H1 (cell line): ENCODE data around the gene XPO1. TPM values are rescaled to one million over a fixed set of nuclear protein-coding genes. Genes with fewer than 3 reads are reported as not detected.

ENCODE experiments used
- CTCF ChIA-PET: fragments of 300-600 bp; sonication (Branson Sonifier 250); formaldehyde crosslinking; loops from one replicate; lab custom pipeline; 2021; ENCODE audit not compliant: partially characterized antibody; lab: Charles Lee
- POLR2A ChIA-PET: fragments of 300-600 bp; sonication (Branson Sonifier 250); formaldehyde crosslinking; loops from one replicate; lab custom pipeline; 2021; ENCODE audit warnings: inconsistent platforms; ENCODE audit not compliant: partially characterized antibody; lab: Charles Lee
- DNase-seq, 2 experiments: peaks; one replicate each; pipeline versions ENCODE4 v3.0.0 to v3.0.0-alpha.2; 2010 to 2022; ENCODE audit warnings: low spot score in 2 of 2, low read depth in 1 of 2, mixed read lengths in 1 of 2
- FAIRE-seq: peaks from 2 replicates; lab custom pipeline; 2011; peaks lifted over from hg19 to GRCh38; lab: Jason Lieb, UNC
- H2AFZ ChIP-seq: 2 replicates; pipeline ENCODE4 v1.8.1; 2012; ENCODE audit warnings: low read length, inconsistent platforms
- H2AK5ac ChIP-seq: 2 replicates; pipeline ENCODE4 v1.6.1; 2013; ENCODE audit warnings: low read depth, low read length
- H2BK120ac ChIP-seq: replicated peaks from 2 replicates; pipeline ENCODE3; 2013; ENCODE audit warnings: low read depth, low read length, inconsistent platforms
- H2BK12ac ChIP-seq: 2 replicates; pipeline ENCODE4 v1.6.1; 2013; ENCODE audit warnings: low read depth, low read length
- H2BK15ac ChIP-seq: 2 replicates; pipeline ENCODE4 v1.6.1; 2013; ENCODE audit warnings: low read length
- H2BK20ac ChIP-seq: 2 replicates; pipeline ENCODE4 v1.6.1; 2013; ENCODE audit warnings: low read length
- H2BK5ac ChIP-seq: 2 replicates; pipeline ENCODE4 v1.6.1; 2013; ENCODE audit warnings: low read depth, low read length
- H3K14ac ChIP-seq: 2 replicates; pipeline ENCODE4 v1.6.1; 2013; ENCODE audit warnings: inconsistent platforms; ENCODE audit not compliant: insufficient read length
- H3K18ac ChIP-seq: 2 replicates; pipeline ENCODE4 v1.6.1; 2013; ENCODE audit warnings: low read length; ENCODE audit errors: extremely low read depth
- H3K23ac ChIP-seq: 2 replicates; pipeline ENCODE4 v1.6.1; 2013; ENCODE audit warnings: inconsistent platforms; ENCODE audit not compliant: insufficient read length
- H3K23me2 ChIP-seq: 2 replicates; pipeline ENCODE4 v1.6.1; 2013; ENCODE audit warnings: low read depth, low read length
- H3K27ac ChIP-seq: 2 replicates; pipeline ENCODE4 v1.6.1; 2011; ENCODE audit warnings: low read depth, low read length, inconsistent platforms
- H3K27me3 ChIP-seq, 4 experiments: replicated peaks in 1 of 4; 1 replicate in 1 of 4; 2 replicates in 3 of 4; pipeline versions ENCODE4 v1.6.1 to v1.8.1; 2011 to 2013; ENCODE audit warnings: low read length in 3 of 4, mild to moderate bottlenecking in 3 of 4, inconsistent platforms in 2 of 4, mixed read lengths in 2 of 4, moderate library complexity in 1 of 4; ENCODE audit not compliant: control insufficient read depth in 3 of 4, insufficient read depth in 3 of 4; ENCODE audit errors: extremely low read depth in 1 of 4
- H3K36me3 ChIP-seq, 4 experiments: 2 replicates each; pipeline versions ENCODE4 v1.6.1 to v1.8.1; 2011 to 2013; ENCODE audit warnings: mild to moderate bottlenecking in 4 of 4, low read length in 3 of 4, moderate library complexity in 2 of 4, control low read depth in 1 of 4, inconsistent platforms in 1 of 4; ENCODE audit not compliant: insufficient read depth in 4 of 4, control insufficient read depth in 2 of 4
- H3K4ac ChIP-seq: replicated peaks from 2 replicates; pipeline ENCODE3; 2013; ENCODE audit warnings: low read length, low read depth, mixed read lengths, inconsistent platforms; ENCODE audit not compliant: insufficient read length
- H3K4me1 ChIP-seq, 4 experiments: replicated peaks in 1 of 4; 1 replicate in 1 of 4; 2 replicates in 3 of 4; pipeline versions ENCODE4 v1.6.1 to v1.8.1; 2011 to 2013; ENCODE audit warnings: low read length in 3 of 4, inconsistent platforms in 2 of 4, mixed read lengths in 1 of 4; ENCODE audit not compliant: insufficient read depth in 4 of 4, control insufficient read depth in 3 of 4
- H3K4me2 ChIP-seq, 2 experiments: 2 replicates each; pipeline versions ENCODE4 v1.6.1 to v1.8.1; 2011 to 2013; ENCODE audit warnings: low read depth in 2 of 2, low read length in 2 of 2, control low read depth in 1 of 2, inconsistent platforms in 1 of 2, mild to moderate bottlenecking in 1 of 2; ENCODE audit not compliant: insufficient read depth in 1 of 2
- H3K4me3 ChIP-seq, 4 experiments: fragments of 200-600, 300-600 bp in 1 of 4; sonication (generic), shearing (Covaris generic), sonication (Bioruptor Twin) in 1 of 4; 2 replicates each; pipeline versions ENCODE4 v1.5.1 to v1.8.1; 2011 to 2016; ENCODE audit warnings: low read length in 4 of 4, low read depth in 3 of 4, control low read depth in 2 of 4, inconsistent platforms in 2 of 4, mild to moderate bottlenecking in 2 of 4, mixed read lengths in 1 of 4, moderate library complexity in 1 of 4; ENCODE audit not compliant: insufficient read depth in 2 of 4; ENCODE audit errors: extremely low read depth in 1 of 4
- H3K56ac ChIP-seq: replicated peaks from 2 replicates; pipeline ENCODE3; 2013; ENCODE audit warnings: low read depth, mild to moderate bottlenecking, mixed read lengths, low read length, inconsistent platforms; ENCODE audit not compliant: insufficient read length
- H3K79me1 ChIP-seq: 2 replicates; pipeline ENCODE4 v1.6.1; 2013; ENCODE audit warnings: low read depth, low read length, control low read depth
- H3K79me2 ChIP-seq, 2 experiments: 2 replicates each; pipeline versions ENCODE4 v1.6.1 to v1.8.1; 2012 to 2013; ENCODE audit warnings: low read length in 2 of 2, mild to moderate bottlenecking in 2 of 2, inconsistent platforms in 1 of 2; ENCODE audit not compliant: insufficient read depth in 2 of 2, control insufficient read depth in 1 of 2
- H3K9ac ChIP-seq, 4 experiments: replicated peaks in 1 of 4; 1 replicate in 1 of 4; 2 replicates in 3 of 4; pipeline versions ENCODE4 v1.6.1 to v1.8.1; 2011 to 2013; ENCODE audit warnings: low read depth in 3 of 4, low read length in 3 of 4, control low read depth in 2 of 4, mild to moderate bottlenecking in 2 of 4, moderate library complexity in 2 of 4, inconsistent platforms in 1 of 4; ENCODE audit errors: extremely low read depth in 1 of 4
- H3K9me3 ChIP-seq, 2 experiments: 2 replicates each; pipeline versions ENCODE4 v1.6.1 to v1.8.1; 2012 to 2013; ENCODE audit warnings: mild to moderate bottlenecking in 2 of 2, moderate library complexity in 2 of 2, control low read depth in 1 of 2, inconsistent platforms in 1 of 2, low read depth in 1 of 2, low read length in 1 of 2, mixed read lengths in 1 of 2; ENCODE audit not compliant: insufficient read depth in 2 of 2
- H4K20me1 ChIP-seq, 2 experiments: replicated peaks in 1 of 2; 2 replicates each; pipeline versions ENCODE3 to v1.8.1; 2011 to 2013; ENCODE audit warnings: inconsistent platforms in 2 of 2, low read length in 2 of 2, mild to moderate bottlenecking in 1 of 2; ENCODE audit not compliant: insufficient read depth in 2 of 2, control insufficient read depth in 1 of 2
- H4K5ac ChIP-seq: 2 replicates; pipeline ENCODE4 v1.6.1; 2013; ENCODE audit warnings: low read length, low read depth, mixed read lengths, inconsistent platforms; ENCODE audit not compliant: insufficient read length
- H4K8ac ChIP-seq: 2 replicates; pipeline ENCODE4 v1.8.0; 2013; ENCODE audit warnings: mild to moderate bottlenecking, moderate library complexity, low read length, inconsistent platforms; ENCODE audit not compliant: insufficient read depth; ENCODE audit errors: extremely low read depth
- H4K91ac ChIP-seq: replicated peaks from 2 replicates; pipeline ENCODE3; 2013; ENCODE audit warnings: low read length, mixed read lengths, inconsistent platforms; ENCODE audit not compliant: insufficient read length
- MAFK ChIP-seq: IDR thresholded peaks from 2 replicates; pipeline ENCODE4 v1.6.1; 2012; ENCODE audit warnings: low read depth, mild to moderate bottlenecking, improper control_type of control experiment, low read length
- MAX ChIP-seq: IDR thresholded peaks from 2 replicates; pipeline ENCODE4 v1.6.1; 2012; ENCODE audit warnings: inconsistent platforms
- RNF2 ChIP-seq: fragments of 200-900, 300-1000 bp; sonication (generic); IDR thresholded peaks from 2 replicates; pipeline ENCODE4 v1.7.1; 2016; ENCODE audit warnings: borderline replicate concordance, low read depth, mild to moderate bottlenecking, antibody characterized with exemption, low read length; ENCODE audit not compliant: poor library complexity, severe bottlenecking; ENCODE audit errors: missing control alignments
- WGBS, 2 experiments: shearing (Covaris generic) in 1 of 2; methylation state at CpG; one replicate each; pipeline versions ENCODE4 v1.1.6 to v1.1.7; 2013 to 2015; ENCODE audit warnings: low lambda C conversion rate in 2 of 2, mixed read lengths in 2 of 2, inconsistent platforms in 1 of 2, low coverage in 1 of 2, missing lambda C conversion rate in 1 of 2; ENCODE audit not compliant: insufficient replicate concordance in 2 of 2, insufficient coverage in 1 of 2, insufficient read length in 1 of 2; ENCODE audit errors: extremely low coverage in 1 of 2, missing lambda C conversion rate in 1 of 2; 5-methylcytosine and 5-hydroxymethylcytosine counted together
- polyA plus RNA-seq, 7 experiments: library from polyadenylated mRNA; depleted of rRNA in 3 of 7; stranded (reverse) in 5 of 7; unstranded in 2 of 7; fragments of >200 nt in 5 of 7; fragments of 200-250 nt in 2 of 7; gene quantifications; 1 replicate in 5 of 7; 2 replicates in 1 of 7; 4 replicates in 1 of 7; pipeline versions ENCODE4 v1.2.1 to v1.2.3, GENCODE V29; 2011 to 2013; ENCODE audit warnings: missing spikeins in 2 of 7, mixed read lengths in 2 of 7
- total RNA-seq: library from RNA; stranded (reverse); fragmentation: NEBNext Ultra II Directional; extraction: Animal tissue kit (Norgen Biotek cat#: 25700); gene quantifications from 2 replicates; pipeline ENCODE4 v1.2.1, GENCODE V29; 2021
- TF ChIP-seq, protein P1 (sequence below): IDR thresholded peaks from 2 replicates; pipeline ENCODE4 v1.6.1; 2012; ENCODE audit warnings: inconsistent platforms

XPO1 gene
- total and polyA plus RNA-seq, 2 of the 8 experiments (the other 6 are each of a cell fraction or from before 2014, with no cell fraction given) = 110 to 296 TPM

GRCh38 chr2:61499060-61499459 is 39.1 kb downstream of the XPO1 start:
- H3K23me2 ChIP-seq = no peaks in the 10 kb centered on the region
- no peak overlapping the region for H2BK120ac ChIP-seq
- POLR2A ChIA-PET = no interaction called here
- no peak overlapping the region for H2BK12ac ChIP-seq
- H3K27me3 ChIP-seq = no peaks in the 10 kb centered on the region
- no peak overlapping the region for H3K4ac ChIP-seq
- H2AFZ ChIP-seq = no peak overlapping the region
- H4K20me1 ChIP-seq = peaks cover 0 to 4% of the 10 kb centered on the region in 2 experiments
- no peak overlapping the region for H3K4me3 ChIP-seq
- H3K9ac ChIP-seq = no peak overlapping the region
- no peak overlapping the region for H4K91ac ChIP-seq
- H3K27ac ChIP-seq = no peak overlapping the region
- no peak overlapping the region for H3K4me2 ChIP-seq
- no peaks in the 10 kb centered on the region for H3K9me3 ChIP-seq
- no peak overlapping the region for H2AK5ac ChIP-seq
- no peak overlapping the region for H2BK5ac ChIP-seq
- no peak for TF ChIP-seq MAFK
- no peak for TF ChIP-seq MAX
- no peak for TF ChIP-seq RNF2
- TF ChIP-seq, protein P1, sequence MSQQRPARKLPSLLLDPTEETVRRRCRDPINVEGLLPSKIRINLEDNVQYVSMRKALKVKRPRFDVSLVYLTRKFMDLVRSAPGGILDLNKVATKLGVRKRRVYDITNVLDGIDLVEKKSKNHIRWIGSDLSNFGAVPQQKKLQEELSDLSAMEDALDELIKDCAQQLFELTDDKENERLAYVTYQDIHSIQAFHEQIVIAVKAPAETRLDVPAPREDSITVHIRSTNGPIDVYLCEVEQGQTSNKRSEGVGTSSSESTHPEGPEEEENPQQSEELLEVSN = no peak
- H4K8ac ChIP-seq = no peak overlapping the region
- FAIRE-seq = no peak
- H3K56ac ChIP-seq = no peak overlapping the region
- H3K36me3 ChIP-seq = peaks cover 31 to 96% (median 68%) of the 10 kb centered on the region in 4 experiments
- H4K5ac ChIP-seq = no peak overlapping the region
- peaks cover 0 to 45% of the 10 kb centered on the region in 2 experiments; a peak in 2 of 4 replicates for H3K79me2 ChIP-seq
- no peak overlapping the region for H2BK15ac ChIP-seq
- CTCF ChIA-PET = no interaction called here
- no peak overlapping the region for H3K14ac ChIP-seq
- no peaks in the 10 kb centered on the region for H3K79me1 ChIP-seq
- H3K18ac ChIP-seq = no peak overlapping the region
- DNase-seq = no peak
- H2BK20ac ChIP-seq = no peak overlapping the region
- no peak overlapping the region for H3K23ac ChIP-seq
- no peaks in the 10 kb centered on the region for H3K4me1 ChIP-seq
- 95% methylated on average over 2 of the region's 2 CpGs; no CpG with 5 or more reads in 1 of the 2 experiments for WGBS, 2 experiments
